ENCODE data around the gene OR8B2.

Gene OR8B2

GRCh38 chr11:124380585-124380984 lies 3.7 kb downstream of the OR8B2 start:
- Histone ChIP-seq H3K27ac (replicated peaks) (no peak overlapping the region), H3K27me3 (ENCODE audit: insufficient read depth, poor library complexity, severe bottlenecking) (no peaks in the 10 kb centered on the region), H3K4me3 (replicated peaks; ENCODE audit: insufficient read depth, low read length) (no peak overlapping the region)
- TF ChIP-seq SPI1 (IDR thresholded peaks at IDR 0.05; ENCODE audit: borderline replicate concordance, low read depth): no peak
- no peak for TF ChIP-seq REST (IDR thresholded peaks at IDR 0.05; ENCODE audit: insufficient replicate concordance, low read depth)
- no peak for TF ChIP-seq POLR2AphosphoS5 (IDR thresholded peaks at IDR 0.05; ENCODE audit: low read depth)
- no peak for TF ChIP-seq GABPA (IDR thresholded peaks at IDR 0.05; ENCODE audit: low read depth)
- DNase-seq (ENCODE audit: low read depth in 1 of 2, low spot score in 1 of 2): no peak

- no peak overlapping the region for H3K4me3 ChIP-seq (replicated peaks; ENCODE audit: insufficient read depth, low read length)
- DNase-seq (ENCODE audit: low read depth in 1 of 2, low spot score in 1 of 2): no peak
- H3K27ac ChIP-seq (replicated peaks): no peak overlapping the region
- no peaks in the 10 kb centered on the region for H3K27me3 ChIP-seq (ENCODE audit: insufficient read depth, poor library complexity, severe bottlenecking)
- TF ChIP-seq CTCF (IDR thresholded peaks at IDR 0.05; ENCODE audit: insufficient read depth, low read length) (no peak), GABPA (IDR thresholded peaks at IDR 0.05; ENCODE audit: low read depth) (no peak), SPI1 (IDR thresholded peaks at IDR 0.05; ENCODE audit: borderline replicate concordance, low read depth) (no peak), POLR2AphosphoS5 (IDR thresholded peaks at IDR 0.05; ENCODE audit: low read depth) (no peak), REST (IDR thresholded peaks at IDR 0.05; ENCODE audit: insufficient replicate concordance, low read depth) (no peak)
These were observed 8.0 kb downstream of the OR8B2 start for GRCh38 chr11:124376280-124376679.

GRCh38 chr11:124359566-124359965 lies 24.7 kb downstream of the OR8B2 start:
- no peak for DNase-seq (ENCODE audit: low read depth in 1 of 2, low spot score in 1 of 2)
- H3K27me3 ChIP-seq (ENCODE audit: insufficient read depth, poor library complexity, severe bottlenecking): peaks cover 2% of the 10 kb centered on the region
- H3K27ac ChIP-seq (replicated peaks): no peak overlapping the region
- no peak overlapping the region for H3K4me3 ChIP-seq (replicated peaks; ENCODE audit: insufficient read depth, low read length)
- TF ChIP-seq CTCF (IDR thresholded peaks at IDR 0.05; ENCODE audit: insufficient read depth, low read length) (no peak), POLR2AphosphoS5 (IDR thresholded peaks at IDR 0.05; ENCODE audit: low read depth) (no peak), GABPA (IDR thresholded peaks at IDR 0.05; ENCODE audit: low read depth) (no peak), SPI1 (IDR thresholded peaks at IDR 0.05; ENCODE audit: borderline replicate concordance, low read depth) (no peak), REST (IDR thresholded peaks at IDR 0.05; ENCODE audit: insufficient replicate concordance, low read depth) (no peak)
